SU-DHL-6 (cell line): Measurements from ENCODE around the gene DNMBP.

Source experiments
- CTCF ChIP-seq: fragments of 200-600 bp; sonication (generic); IDR thresholded peaks from one replicate; pipeline ENCODE4 v1.5.1; 2017; ENCODE audit warnings: antibody characterized with exemption, mild to moderate bottlenecking, low read length, moderate library complexity; ENCODE audit not compliant: insufficient read depth, poor library complexity, severe bottlenecking
- EZH2phosphoT487 ChIP-seq: fragments of 200-600 bp; sonication (generic), shearing (Covaris generic); conservative IDR thresholded peaks from 2 replicates; pipeline ENCODE4 v1.6.1; 2018; ENCODE audit warnings: mild to moderate bottlenecking, antibody characterized with exemption, low read length, moderate library complexity, mixed read lengths

- no peak for TF ChIP-seq EZH2phosphoT487
- no peak for TF ChIP-seq CTCF
Measured at GRCh38 chr10:99926925-99927720, 82.6 kb downstream of the DNMBP start.
